ENCODE results near the gene NTRK2.

DNA sequence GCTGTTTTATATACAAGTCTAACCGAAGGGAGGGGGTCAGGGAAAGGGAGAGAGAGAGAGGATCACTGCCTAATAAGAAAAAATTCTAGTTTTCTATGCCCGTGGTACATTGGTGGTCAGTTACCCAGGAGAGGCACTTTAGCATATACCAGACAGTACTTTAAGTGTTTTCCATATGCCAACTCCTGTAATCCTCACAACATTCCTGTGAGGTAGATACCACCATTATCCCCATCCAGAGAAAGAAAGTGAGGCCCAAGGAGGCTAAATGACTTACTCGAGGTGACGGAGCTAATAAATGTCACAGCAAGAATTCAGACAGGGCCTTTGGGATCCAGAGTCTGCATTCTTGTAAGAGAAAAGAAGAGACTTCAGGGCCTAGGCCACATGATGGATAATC lies 161.8 kb downstream of the NTRK2 start:
- TF ChIP-seq, protein P1, sequence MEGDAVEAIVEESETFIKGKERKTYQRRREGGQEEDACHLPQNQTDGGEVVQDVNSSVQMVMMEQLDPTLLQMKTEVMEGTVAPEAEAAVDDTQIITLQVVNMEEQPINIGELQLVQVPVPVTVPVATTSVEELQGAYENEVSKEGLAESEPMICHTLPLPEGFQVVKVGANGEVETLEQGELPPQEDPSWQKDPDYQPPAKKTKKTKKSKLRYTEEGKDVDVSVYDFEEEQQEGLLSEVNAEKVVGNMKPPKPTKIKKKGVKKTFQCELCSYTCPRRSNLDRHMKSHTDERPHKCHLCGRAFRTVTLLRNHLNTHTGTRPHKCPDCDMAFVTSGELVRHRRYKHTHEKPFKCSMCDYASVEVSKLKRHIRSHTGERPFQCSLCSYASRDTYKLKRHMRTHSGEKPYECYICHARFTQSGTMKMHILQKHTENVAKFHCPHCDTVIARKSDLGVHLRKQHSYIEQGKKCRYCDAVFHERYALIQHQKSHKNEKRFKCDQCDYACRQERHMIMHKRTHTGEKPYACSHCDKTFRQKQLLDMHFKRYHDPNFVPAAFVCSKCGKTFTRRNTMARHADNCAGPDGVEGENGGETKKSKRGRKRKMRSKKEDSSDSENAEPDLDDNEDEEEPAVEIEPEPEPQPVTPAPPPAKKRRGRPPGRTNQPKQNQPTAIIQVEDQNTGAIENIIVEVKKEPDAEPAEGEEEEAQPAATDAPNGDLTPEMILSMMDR (IDR thresholded peaks at IDR 0.05): no peak
- TF ChIP-seq EP300 (IDR thresholded peaks at IDR 0.05) (no peak), POLR2AphosphoS5 (IDR thresholded peaks at IDR 0.05) (no peak), POLR2A (IDR thresholded peaks at IDR 0.05) (no peak)

Measured in upper lobe of left lung (tissue), 4 donors.